ENCODE results near the gene SLC4A1AP.

SLC4A1AP gene

GRCh38 chr2:27714851-27715291 lies 51.2 kb downstream of the SLC4A1AP start:
- no peak for FAIRE-seq
- no peak for TF ChIP-seq POLR2A (IDR thresholded peaks at IDR 0.05; ENCODE audit: low read depth, low read length)
- DNase-seq (ENCODE audit: insufficient read length, low spot score): no peak

GRCh38 chr2:27715318-27716210 lies 51.9 kb downstream of the SLC4A1AP start:
- TF ChIP-seq POLR2A (IDR thresholded peaks at IDR 0.05; ENCODE audit: low read depth, low read length): peak; percentile 14; the same call in 1 of the 2 replicates
- FAIRE-seq (no peak), DNase-seq (ENCODE audit: insufficient read length, low spot score) (no peak)

- no peak for TF ChIP-seq POLR2A (IDR thresholded peaks at IDR 0.05; ENCODE audit: low read depth, low read length)
- no peak for DNase-seq (ENCODE audit: insufficient read length, low spot score)
- FAIRE-seq: no peak
Measured at GRCh38 chr2:27716301-27717069, 52.8 kb downstream of the SLC4A1AP start.

- TF ChIP-seq POLR2A (IDR thresholded peaks at IDR 0.05; ENCODE audit: low read depth, low read length): no peak
- DNase-seq (ENCODE audit: insufficient read length, low spot score): no peak
- FAIRE-seq: no peak
Measured at GRCh38 chr2:27717070-27717795, 53.5 kb downstream of the SLC4A1AP start.

GRCh38 chr2:27720004-27720551 lies 56.4 kb downstream of the SLC4A1AP start:
- no peak for TF ChIP-seq POLR2A (IDR thresholded peaks at IDR 0.05; ENCODE audit: low read depth, low read length)
- DNase-seq (ENCODE audit: insufficient read length, low spot score) (peak; percentile 93), FAIRE-seq (peak; percentile 98)

- FAIRE-seq (peak; percentile 73), DNase-seq (ENCODE audit: insufficient read length, low spot score) (peak; percentile 67)
- TF ChIP-seq POLR2A (IDR thresholded peaks at IDR 0.05; ENCODE audit: low read depth, low read length): no peak
Measured at GRCh38 chr2:27721335-27721734, 57.6 kb downstream of the SLC4A1AP start.

- DNase-seq (ENCODE audit: insufficient read length, low spot score) (no peak), FAIRE-seq (no peak)
- no peak for TF ChIP-seq POLR2A (IDR thresholded peaks at IDR 0.05; ENCODE audit: low read depth, low read length)
Measured at GRCh38 chr2:27721884-27722485, 58.3 kb downstream of the SLC4A1AP start.

GRCh38 chr2:27723372-27724144 lies 59.9 kb downstream of the SLC4A1AP start:
- FAIRE-seq: no peak
- TF ChIP-seq POLR2A (IDR thresholded peaks at IDR 0.05; ENCODE audit: low read depth, low read length): no peak
- no peak for DNase-seq (ENCODE audit: insufficient read length, low spot score)

GRCh38 chr2:27724191-27724590 lies 60.5 kb downstream of the SLC4A1AP start:
- FAIRE-seq: no peak
- no peak for DNase-seq (ENCODE audit: insufficient read length, low spot score)
- no peak for TF ChIP-seq POLR2A (IDR thresholded peaks at IDR 0.05; ENCODE audit: low read depth, low read length)

GRCh38 chr2:27724905-27725701 lies 61.4 kb downstream of the SLC4A1AP start:
- no peak for DNase-seq (ENCODE audit: insufficient read length, low spot score)
- no peak for FAIRE-seq
- no peak for TF ChIP-seq POLR2A (IDR thresholded peaks at IDR 0.05; ENCODE audit: low read depth, low read length)

- DNase-seq (ENCODE audit: insufficient read length, low spot score) (no peak), FAIRE-seq (no peak)
- no peak for TF ChIP-seq POLR2A (IDR thresholded peaks at IDR 0.05; ENCODE audit: low read depth, low read length)
Measured at GRCh38 chr2:27727257-27727656, 63.6 kb downstream of the SLC4A1AP start.

Data from H54 (cell line).